M059J (cell line): ENCODE measurements around the gene APC2. TPM values are rescaled to one million over a fixed set of nuclear protein-coding genes. Genes with fewer than 3 reads are reported as not detected.
A peak's percentile ranks its signal among the peaks of the same experiment; 100 is the strongest.
"Not testable (repeated sequence)": the region's sequence is repeated elsewhere in the genome, so short reads cannot be mapped to it uniquely, and the experiment has no call there.

ENCODE experiments used
- DNase-seq: peaks from one replicate; pipeline ENCODE4 v3.0.0-alpha.2; 2012; ENCODE audit warnings: low read depth
- total RNA-seq: library from RNA; depleted of rRNA; stranded (reverse); fragments of >200 nt; shearing (Covaris generic); gene quantifications from 2 replicates; pipeline ENCODE4 v1.2.3, GENCODE V29; 2014

Gene APC2
- total RNA-seq, 1 experiment from 2014 or later, result 0.49 TPM

DNA sequence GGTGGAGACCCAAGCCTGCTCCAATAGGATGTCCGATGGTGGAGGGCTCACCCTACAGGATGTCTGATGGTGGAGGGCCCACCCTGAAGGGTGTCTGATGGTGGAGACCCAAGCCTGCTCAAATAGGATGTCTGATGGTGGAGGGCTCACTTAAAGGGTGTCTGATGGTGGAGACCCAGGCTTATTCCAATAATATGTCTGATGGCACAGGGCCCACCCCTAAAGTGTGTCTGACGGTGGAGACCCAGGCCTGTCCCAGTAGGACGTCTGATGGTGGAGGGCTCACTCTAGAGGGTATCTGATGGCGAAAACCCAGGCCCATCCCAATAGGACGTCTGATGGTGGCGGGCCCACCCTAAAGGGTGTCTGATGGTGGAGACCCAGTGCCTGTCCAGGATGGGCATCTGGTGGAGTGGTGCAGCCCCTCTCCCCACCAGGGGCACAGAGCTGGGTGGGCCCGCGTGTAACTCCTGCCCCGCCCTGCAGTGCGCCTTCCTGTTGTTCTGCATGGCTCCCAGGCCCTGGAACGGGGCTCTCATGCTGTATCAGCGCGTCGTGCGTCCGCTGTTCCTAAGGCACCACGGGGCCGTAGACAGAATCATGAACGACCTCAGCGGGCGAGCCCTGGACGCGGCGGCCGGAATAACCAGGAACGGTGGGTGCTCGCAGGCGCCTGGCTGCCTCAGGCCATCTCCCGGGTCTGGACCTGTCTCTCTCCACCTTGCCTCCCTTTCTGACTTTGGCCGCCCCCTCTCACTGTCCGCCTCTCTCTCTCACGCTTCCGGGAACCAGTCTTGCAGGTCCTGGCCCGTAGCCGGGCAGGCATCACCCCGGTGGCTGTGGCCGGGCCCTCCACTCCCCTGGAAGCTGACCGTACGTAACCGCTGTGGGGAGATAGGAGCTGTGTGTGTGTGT, 46.1 kb downstream of the APC2 start:
- no peak for DNase-seq

DNA sequence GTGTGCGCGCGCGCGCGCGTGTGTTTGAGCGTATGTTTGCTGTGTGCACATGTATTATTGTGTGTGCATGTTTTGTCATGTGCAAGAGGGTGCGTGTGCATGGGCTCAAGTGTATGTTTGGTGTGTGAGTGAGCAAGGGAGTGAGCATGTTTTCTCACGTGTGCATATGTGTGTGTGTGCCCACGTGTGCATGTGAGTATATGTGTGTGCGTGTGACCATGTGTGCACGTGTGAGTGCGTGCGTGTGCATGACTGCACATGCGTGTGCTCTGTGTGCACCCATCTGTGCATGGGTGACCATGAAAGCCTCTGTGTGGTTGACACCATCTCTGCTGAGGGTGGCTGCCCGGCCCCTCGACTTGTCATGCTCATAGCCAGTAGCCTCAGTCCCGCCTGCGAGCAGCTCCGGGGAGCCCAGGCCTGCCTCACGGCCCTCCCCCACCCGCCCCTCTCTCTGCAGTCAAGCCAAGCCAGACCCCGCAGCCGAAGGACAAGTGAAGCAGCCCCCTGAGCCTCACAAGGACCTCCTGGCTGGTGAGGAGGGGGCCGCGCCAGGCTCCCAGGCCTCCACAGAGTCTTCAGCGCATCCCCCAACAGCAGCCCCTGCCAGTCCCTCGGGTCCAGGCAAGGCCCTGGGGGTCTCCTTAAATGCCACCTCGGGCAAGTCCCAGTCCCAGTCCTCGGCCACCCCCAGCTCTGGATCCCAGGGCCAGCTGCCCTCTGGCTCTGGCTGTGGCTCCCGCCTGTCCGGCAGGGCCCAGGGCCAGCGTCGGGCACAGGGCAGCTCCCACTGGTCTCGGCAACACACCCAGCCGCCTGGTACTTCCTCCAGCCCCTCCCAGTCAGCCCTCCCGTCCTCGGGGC, 47.0 kb downstream of the APC2 start:
- no peak for DNase-seq

GRCh38 chr19:1497578-1498235, 47.8 kb downstream of the APC2 start:
- no peak for DNase-seq

DNA sequence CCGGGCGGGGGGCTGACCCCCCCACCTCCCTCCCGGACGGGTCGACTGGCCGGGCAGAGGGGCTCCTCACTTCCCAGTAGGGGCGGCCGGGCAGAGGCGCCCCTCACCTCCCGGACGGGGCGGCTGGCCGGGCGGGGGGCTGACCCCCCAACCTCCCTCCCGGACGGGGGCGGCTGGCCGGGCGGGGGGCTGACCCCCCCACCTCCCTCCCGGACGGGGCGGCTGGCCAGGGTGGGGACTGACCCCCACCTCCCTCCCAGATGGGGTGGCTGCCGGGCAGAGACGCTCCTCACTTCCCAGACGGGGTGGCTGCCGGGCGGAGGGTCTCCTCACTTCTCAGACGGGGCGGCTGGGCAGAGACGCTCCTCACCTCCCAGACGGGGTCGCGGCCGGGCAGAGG, 49.3 kb downstream of the APC2 start:
- not testable (repeated sequence) for DNase-seq

DNA sequence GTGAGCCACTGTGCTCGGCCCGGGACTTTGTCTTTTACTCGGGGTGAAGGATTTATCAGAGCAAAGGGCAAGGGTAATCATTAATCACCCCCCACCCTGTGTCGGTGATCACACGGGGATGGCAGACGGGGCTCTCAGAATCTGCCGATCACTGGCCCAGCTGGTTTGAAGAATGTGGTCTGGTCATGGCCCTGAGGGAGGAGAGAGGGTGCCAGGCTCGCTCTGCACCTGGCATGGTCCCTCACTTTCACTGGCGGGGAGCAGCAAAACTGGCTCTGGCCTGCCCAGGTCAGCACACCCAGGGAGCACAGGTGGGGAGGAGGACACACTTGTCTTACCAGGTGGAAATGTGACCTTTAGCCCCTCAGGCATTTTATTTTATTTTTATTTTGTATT, 51.3 kb downstream of the APC2 start:
- no peak for DNase-seq

- no peak for DNase-seq
These were observed 52.6 kb downstream of the APC2 start for GRCh38 chr19:1502433-1503088.

DNA sequence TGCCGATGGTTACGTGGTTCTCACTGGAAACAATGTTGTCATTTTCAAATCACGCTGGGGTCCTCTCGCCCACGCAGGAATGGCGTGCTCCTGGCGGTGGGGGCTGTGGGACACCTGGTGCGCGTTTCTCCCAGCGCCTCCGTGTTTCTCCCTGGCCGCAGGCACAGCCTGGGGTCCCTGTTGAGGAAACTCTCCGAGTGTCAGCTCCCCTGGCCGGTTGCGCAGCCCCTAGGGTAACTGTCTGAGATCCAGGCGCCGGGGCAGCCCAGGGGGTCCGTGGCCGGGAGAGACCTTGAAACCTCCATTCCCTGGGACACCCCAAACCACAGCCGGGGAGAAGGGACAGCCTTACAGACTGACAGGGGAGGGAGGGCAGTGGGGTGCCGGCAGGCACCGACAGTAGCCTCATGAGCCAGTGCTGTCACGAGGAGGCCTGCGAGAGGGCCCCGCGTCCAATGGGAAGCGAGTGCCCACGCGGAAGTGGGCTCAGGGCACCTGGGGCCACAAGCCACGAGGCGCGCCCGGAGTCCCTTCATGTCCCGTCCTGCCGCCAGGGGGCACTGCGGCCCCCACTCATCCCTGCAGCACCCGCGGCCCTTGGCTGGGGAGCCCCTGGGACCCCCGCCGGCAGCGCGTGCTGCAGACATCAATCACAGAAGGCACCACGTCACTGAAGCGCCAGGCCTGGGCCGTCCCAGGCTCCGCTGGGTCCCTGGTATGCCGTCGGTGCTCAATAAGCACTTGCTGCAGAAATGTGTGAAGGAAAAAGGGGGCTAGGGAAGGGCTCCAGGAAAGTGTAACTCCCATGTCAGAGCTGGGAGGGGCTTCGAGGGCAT, 53.4 kb downstream of the APC2 start:
- no peak for DNase-seq

DNA sequence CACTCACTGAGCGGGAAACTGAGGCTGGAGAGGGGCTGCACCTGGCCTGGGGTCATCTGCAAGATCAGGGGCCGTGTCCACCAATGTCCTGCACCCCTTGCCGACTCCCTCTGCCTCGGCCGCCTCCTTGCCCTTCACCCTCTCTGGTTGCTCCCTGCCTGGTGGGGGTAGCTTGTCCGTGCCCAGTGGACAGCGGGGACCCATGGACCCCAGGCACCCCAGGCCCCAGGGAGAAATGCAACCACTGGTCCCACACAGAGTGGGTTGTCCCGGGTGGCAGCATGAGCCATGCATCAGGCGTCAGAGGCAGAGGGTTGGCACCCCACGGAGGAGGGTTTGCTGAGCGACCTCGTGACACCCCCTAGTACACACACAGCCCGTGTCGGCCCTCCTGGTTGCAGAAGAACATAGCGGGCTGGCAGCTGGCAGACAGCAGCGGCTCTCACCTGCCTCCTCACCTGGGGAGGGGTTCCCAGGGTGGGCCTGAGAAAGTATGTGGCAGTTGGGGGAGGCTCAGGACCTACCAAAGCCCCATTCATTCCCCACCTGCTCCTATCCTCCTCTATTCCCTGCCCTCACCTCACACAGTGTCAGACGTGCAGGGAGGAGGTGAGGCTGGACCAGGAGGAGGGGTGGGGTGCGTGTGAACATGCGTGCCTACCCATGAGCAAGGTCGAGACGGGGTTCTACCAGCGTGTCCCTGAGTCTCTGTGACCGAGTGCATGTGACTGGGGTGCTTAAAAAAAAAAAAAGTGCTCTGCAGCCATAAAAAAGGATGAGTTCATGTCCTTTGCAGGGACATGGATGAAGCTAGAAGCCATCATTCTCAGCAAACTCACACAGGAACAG, 54.2 kb downstream of the APC2 start:
- no peak for DNase-seq

DNA sequence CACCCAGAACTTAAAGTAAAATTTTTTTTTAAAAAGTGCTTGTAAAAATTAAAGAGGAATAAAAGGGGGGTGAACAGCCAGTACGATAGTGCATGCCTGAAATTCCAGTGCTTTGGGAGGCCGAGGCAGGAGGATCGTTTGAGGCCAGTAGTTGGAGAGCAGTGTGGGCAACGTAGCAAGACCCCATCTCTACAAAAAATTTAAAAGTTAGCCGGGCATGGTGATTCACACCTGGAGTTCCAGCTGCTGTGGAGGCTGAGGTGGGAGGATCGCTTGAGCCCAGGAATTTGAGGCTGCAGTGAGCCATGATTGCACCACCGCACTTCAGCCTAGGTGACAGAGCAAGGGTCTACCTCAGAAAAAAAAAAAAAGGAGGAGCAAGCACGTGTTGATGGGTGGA, 55.1 kb downstream of the APC2 start:
- DNase-seq, result no peak

- DNase-seq, result no peak
These were observed 56.3 kb downstream of the APC2 start for GRCh38 chr19:1505991-1506881.

DNA sequence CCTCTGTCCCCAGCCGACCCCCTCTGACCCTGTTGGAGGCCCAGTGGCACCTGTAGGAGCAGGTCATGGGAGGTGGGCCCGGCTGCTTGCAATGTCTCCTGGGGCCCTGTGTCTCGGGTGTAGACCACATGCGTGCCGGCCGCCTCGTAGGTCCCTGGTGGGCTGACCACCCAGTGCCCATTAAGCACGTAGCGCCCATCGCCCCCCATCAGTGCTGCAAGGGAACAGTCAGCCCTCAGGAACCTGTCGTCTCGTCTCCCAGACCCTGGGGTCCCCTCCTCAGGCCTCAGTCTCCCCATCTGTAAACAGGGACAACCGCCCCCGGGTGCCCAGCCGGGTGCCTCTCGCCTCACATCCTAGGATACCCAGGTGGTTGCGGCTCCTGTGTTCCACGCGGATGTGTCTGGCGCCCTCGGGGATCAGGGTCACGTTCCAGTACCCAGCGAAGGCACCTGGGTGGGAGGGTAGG, 57.3 kb downstream of the APC2 start:
- no peak for DNase-seq

GRCh38 chr19:1507763-1508506, 58.0 kb downstream of the APC2 start:
- DNase-seq, result peak; percentile 86

- no peak for DNase-seq
These were observed 58.6 kb downstream of the APC2 start for GRCh38 chr19:1508507-1508856.

GRCh38 chr19:1509602-1510441, 59.9 kb downstream of the APC2 start:
- DNase-seq, result no peak

DNA sequence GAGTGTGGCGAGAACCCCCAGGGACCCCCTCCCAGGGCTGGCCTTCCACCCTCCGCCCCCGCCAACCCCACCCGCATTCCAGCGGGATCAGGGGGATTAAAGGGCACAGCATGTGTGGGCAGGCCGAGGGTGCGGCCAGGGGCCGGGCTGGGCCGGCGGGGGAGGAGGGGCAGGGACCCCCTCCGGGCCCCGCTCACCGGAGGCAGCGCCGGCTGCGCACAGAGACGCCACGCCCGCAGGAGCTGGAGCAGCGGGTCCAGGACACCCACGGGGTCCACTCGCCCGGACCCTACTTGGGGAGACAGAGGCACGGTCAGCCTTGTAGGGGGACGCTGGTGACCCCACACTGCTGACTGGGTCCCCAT, 60.5 kb downstream of the APC2 start:
- DNase-seq, result no peak

DNA sequence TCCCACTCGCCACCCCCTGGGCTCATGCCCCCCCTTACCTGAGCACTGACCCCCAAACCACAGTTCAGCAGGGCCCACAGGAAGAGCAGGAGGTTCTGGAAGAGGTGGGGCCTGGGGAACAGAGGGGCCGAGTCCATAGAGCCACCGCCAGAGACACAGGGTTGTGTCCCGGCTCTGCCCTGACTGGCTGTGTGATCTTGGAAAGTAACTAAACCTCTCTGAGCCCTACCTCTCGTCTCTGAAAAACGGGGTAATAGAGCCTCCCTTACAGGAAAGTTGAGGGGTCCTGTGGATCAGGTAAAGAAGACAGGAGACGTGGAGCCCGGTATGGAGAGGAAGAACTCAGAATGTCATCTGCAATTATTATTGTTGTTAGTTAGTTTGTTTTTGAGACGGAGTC, 60.9 kb downstream of the APC2 start:
- no peak for DNase-seq
